DOHH2 (cell line): ENCODE results near the gene NXT1.

ENCODE experiments used
- EZH2phosphoT487 ChIP-seq: fragments of 200-600 bp; sonication (generic); IDR thresholded peaks from 2 replicates; pipeline ENCODE4 v1.6.1; 2017; ENCODE audit warnings: borderline replicate concordance, mild to moderate bottlenecking, antibody characterized with exemption, low read length, moderate library complexity, mixed read lengths
- TF ChIP-seq, protein P1 (sequence below): fragments of 200-600 bp; sonication (generic); IDR thresholded peaks from one replicate; pipeline ENCODE4 v1.5.1; 2014; ENCODE audit warnings: antibody characterized with exemption, mild to moderate bottlenecking, low read depth, low read length; ENCODE audit not compliant: poor library complexity, severe bottlenecking

- TF ChIP-seq, protein P1, sequence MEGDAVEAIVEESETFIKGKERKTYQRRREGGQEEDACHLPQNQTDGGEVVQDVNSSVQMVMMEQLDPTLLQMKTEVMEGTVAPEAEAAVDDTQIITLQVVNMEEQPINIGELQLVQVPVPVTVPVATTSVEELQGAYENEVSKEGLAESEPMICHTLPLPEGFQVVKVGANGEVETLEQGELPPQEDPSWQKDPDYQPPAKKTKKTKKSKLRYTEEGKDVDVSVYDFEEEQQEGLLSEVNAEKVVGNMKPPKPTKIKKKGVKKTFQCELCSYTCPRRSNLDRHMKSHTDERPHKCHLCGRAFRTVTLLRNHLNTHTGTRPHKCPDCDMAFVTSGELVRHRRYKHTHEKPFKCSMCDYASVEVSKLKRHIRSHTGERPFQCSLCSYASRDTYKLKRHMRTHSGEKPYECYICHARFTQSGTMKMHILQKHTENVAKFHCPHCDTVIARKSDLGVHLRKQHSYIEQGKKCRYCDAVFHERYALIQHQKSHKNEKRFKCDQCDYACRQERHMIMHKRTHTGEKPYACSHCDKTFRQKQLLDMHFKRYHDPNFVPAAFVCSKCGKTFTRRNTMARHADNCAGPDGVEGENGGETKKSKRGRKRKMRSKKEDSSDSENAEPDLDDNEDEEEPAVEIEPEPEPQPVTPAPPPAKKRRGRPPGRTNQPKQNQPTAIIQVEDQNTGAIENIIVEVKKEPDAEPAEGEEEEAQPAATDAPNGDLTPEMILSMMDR: no peak
- TF ChIP-seq EZH2phosphoT487: no peak
Measured at GRCh38 chr20:23350904-23351838, 580 bp downstream of the NXT1 start.
